HTERT RPE-1 (cell line): Measurements from ENCODE around the gene GHRH.

Experiments used
- in situ Hi-C: fragments of 300-500 bp; cut with MboI; formaldehyde crosslinking; loops from 4 replicates; pipeline ENCODE4 v1.14.3; 2020; ENCODE audit warnings: low sequenced_read_pairs

Gene GHRH

DNA sequence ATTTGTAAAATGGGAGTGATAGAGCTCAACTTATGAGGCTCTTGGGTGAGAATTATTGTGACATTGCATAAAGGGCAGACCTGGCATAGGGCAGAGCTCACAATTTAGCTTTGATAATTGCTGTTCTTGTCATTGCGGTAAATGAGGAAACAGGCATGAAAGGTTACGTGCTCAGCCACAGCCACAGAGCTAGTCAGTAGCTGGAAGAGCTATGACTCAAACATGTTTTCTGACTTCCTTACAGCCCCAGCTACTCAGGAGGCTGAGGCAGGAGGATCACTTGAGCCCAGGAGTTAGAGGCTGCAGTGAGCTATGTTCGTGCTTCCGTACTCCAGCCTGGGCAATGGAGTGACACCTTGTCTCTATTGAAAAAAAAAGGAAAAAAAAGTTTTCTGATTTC is 3.5 kb upstream of the GHRH start:
- in situ Hi-C loops = loop anchor here (25.0 kb wide), 1 partner anchor 272 kb away; the partner anchor contains the start of gene BLCAP

DNA sequence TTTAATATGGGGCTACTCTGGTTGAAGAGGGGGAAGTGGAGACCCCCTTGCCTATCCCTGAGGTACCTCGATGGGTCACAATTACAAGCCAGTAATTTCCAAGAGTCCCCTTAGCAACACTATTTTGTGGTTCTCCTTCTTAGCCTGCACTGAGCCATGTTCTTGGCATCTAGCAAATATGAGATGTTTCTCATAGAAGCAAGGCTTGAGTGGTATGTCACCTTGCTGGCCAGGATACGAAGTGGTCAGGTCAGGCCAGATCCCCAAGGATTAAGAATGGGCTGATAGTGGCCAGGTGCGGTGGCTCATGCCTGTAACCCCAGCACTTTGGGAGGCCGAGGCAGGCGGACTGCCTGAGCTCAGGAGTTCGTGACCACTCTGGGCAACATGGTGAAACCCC is 2.1 kb upstream of the GHRH start:
- in situ Hi-C loops = loop anchor here (25.0 kb wide), 1 partner anchor 274 kb away; the partner anchor contains the start of gene BLCAP

DNA sequence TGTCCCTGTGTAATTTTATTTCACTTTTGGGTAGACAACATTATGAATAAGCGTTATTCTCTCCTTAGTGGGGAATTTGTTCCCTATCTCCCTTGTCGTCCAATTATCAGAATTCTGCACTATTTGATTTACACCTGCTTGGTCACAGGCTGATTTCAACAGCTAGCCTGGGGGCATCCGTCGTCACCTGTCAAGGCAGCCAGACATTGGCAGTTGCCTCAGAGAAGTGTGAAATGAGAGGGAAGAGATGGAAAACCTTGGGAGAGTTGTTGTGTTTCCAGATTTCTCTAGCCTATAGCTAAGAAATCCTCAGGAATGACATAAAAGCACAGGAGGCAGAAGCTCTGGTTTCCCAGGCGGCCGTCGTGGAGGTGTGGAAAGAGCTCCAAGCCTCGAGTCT is 891 bp upstream of the GHRH start:
- in situ Hi-C loops = loop anchor here (25.0 kb wide), 1 partner anchor 275 kb away; the partner anchor contains the start of gene BLCAP

DNA sequence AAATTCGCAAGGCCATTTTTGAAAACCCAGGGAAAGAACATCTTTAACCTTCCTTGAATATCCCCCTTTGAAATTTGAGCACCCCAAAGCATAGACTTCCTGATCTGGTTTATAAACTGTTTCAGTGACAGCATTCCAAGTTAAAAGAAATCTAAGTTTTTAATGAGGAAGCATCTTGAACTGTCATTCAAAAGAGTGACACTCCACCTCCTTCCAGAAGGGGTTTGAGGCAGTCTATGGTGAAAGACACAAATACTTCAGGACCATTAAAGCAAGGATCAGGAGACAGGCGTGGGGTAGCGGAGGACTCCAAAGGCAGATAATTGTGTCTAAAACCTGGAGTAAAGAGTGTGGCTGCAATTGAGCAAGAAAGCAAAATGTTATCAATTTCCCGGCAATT is 691 bp downstream of the GHRH start:
- in situ Hi-C loops = loop anchor here (25.0 kb wide), 1 partner anchor 276 kb away; the partner anchor contains the start of gene BLCAP

DNA sequence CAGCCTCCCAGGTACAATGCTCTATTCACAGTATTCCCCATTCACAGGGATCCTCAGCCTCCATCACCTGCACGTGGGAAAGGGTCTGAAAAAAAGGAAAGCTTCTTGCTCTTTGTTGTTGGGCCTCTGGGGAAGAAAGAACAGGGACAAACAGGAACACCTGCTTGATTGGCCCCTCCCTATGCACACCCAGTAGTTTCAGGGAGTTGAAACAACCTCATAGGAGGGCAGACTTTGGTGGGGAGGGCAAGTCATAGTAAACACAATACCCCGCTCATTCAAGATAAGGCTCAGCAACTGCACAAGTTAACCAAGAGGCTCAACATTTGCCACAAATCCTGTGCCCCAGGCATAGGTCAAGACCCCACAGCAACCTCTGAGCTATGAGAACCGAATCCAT is 1.7 kb downstream of the GHRH start:
- in situ Hi-C loops = loop anchor here (25.0 kb wide), 1 partner anchor 277 kb away; the partner anchor contains the start of gene BLCAP

DNA sequence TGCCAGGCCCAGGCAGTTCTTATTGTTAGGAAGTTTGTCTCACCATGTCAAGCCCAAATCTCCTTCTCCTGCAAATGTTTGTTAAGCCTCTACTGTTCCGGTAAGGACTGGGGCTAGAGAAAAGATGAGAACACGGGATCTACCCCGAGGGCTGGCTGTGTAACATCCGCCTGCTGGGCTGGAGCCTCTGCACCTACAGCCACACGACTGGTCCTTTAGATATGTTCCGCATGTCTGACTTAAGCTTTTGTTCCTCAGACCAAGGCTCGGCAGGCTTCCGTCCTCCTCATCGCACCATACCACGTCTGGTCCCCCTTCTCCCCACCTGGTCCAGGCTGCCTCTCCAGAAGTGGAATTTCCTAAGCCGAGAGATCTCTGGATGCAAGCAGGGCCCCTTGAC is 2.6 kb downstream of the GHRH start:
- in situ Hi-C loops = loop anchor here (25.0 kb wide), 1 partner anchor 278 kb away; the partner anchor contains the start of gene BLCAP

DNA sequence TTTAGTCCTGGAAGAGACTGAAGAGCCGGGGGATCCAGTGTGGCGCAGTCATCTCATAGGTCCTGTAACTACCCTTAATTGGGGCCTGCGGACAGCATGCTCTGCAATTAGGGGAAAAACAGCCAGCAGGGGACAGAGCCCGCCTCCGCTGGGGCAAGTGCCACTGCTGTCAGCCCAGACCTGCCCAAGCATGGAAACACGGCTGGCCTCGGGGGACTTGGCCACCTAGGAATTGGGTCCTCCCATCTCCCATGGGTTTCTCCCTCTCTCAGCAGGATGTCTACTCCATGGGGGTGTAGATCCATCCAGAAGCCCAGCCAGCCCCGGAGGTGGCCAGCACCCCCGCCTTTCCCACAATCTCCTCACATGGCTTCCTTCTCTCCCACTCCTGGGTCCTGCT is 3.6 kb downstream of the GHRH start:
- in situ Hi-C loops = loop anchor here (25.0 kb wide), 1 partner anchor 279 kb away; the partner anchor contains the start of gene BLCAP

DNA sequence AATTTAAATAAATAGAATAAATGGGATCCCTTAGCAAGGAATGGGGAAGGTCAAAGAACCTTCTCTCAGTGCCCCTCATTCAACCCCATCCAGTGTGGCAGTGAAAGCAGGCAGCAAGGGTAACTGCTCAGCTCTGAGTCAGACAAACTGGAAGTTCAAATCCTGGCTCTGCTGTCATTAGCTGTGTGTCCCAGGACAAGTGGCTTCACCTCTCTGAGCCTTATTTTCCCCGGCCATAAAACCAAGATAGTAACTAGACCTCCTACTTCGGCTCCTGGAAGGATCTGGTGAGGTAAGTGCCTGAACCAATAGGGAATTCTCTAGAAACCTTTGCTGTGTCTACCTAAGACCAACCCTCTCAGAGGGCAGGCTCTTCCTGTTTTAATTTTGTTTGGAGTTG is 4.1 kb downstream of the GHRH start:
- in situ Hi-C loops = loop anchor here (25.0 kb wide), 1 partner anchor 280 kb away; the partner anchor contains the start of gene BLCAP

DNA sequence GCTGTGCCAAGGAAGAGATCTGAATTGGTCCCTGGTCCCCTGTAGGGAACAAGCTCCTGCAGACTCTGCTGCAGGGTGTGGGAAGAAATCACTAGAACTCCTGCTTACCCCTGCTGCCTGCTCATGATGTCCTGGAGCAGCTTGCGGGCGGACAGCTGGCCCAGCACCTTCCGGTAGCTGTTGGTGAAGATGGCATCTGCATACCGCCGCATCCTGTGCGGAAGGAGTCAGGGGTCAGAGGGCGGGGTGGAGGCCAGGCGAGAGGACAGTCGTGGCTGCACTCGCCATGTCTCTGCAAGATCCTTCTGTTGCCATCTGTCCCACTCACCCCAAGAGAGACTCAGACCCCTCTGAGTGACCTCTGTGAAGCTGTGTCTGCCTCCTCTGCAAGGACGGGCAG is 5.3 kb downstream of the GHRH start:
- in situ Hi-C loops = loop anchor here (25.0 kb wide), 1 partner anchor 281 kb away; the partner anchor contains the start of gene BLCAP

DNA sequence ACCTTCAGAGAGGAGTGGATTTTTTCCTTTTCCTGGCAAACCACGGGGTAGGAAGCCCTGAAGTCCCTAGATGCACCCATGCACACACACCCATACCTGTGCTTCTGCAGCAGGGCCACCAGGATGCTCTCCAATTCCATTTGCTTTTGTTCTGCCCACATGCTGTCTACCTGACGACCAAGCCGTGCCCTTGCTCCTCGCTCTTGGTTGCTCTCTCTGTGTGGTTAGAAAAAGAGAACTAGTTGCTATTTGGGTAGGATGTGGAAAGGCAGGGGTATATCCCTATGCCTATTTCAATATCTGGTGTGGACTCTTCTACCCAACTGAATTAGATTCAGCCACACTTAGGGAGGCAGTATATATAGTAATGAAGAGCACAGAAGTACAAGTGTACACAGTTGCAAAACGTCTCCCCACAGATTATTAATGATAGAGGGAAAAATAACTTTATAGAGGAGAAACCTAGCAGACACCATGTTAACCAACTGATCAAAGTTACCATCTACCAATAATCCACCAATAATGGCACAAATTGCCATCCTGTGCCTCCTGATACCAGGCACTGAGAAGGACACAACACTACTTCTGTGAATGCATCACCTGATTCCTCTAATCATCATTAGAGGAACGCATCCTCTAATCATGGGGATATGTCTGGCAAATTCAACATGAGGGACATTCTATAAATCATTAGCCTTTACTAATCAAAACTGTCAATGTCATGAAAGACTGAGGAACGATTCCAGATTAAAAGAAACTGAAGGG is 7.3 kb downstream of the GHRH start:
- in situ Hi-C loops = loop anchor here (25.0 kb wide), 1 partner anchor 283 kb away; the partner anchor contains the start of gene BLCAP

DNA sequence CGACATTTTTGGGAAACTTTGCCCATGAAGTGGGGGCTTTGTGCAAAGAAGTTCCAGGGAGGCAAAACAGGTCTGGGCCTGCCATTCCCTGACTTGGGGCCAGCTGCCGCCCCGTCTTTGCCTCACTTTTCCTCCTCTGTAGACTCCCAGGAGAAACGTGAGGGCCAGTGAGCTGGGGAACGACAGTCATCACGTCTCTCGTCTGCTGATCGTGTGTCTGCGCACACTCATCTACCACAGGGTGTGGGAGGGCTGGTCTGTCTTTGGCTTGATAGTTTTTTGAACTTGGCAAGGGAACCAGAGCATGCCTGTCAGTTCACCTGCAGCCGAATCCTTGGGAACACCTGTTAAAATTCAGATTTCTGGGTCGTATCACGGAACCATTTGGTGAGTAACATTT is 8.5 kb downstream of the GHRH start:
- in situ Hi-C loops = loop anchor here (25.0 kb wide), 1 partner anchor 284 kb away; the partner anchor contains the start of gene BLCAP

DNA sequence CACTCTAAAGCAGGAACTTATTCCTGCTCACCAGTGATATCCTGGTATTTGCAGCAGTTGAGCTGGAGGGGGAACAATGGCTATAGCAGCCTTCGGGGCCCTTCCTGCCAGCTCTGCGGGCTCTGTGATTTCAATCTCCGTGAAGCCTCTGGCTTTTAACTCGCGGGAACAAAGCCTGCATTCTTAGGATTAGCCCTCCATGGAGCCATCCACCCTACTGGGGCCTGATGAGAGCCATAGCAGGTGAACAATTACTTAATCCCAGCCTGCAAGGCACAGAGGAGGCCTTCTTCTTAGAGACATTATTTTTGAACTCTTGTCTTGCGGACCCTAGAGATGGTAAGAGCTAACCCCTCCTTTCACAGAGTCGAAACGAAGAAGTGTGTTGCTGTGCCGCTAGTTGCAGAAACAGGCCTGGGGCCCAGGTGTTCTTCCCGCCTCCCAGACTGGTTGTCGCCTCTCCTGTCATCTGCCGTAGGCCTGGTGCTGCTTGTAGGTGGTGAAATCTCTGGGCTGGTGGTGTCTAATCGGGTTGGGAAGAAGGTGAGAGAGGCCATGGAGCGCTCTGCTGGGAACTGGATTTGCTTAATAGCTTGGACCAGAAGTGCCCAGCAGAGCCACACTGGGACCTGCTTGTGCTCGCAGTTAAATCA is 9.7 kb downstream of the GHRH start:
- in situ Hi-C loops = loop anchor here (25.0 kb wide), 1 partner anchor 285 kb away; the partner anchor contains the start of gene BLCAP

DNA sequence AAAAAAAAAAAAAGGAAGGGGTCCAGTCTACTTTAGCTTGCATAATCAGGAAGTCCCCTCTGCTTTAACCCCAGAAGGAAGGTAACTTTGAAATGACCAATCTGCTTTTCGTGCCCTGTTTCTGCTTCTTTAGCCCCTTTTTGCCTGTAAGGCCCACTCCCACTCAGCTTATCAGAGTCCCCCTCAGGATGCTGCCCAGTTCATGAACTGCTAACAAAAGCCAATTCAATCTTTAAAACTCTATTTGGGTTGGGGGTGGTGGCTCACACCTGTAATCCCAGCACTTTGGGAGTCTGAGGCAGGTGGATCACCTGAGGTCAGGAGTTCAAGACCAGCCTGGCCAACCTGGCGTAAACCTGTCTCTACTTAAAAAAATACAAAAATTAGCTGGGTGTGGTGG is 12.3 kb downstream of the GHRH start:
- in situ Hi-C loops = no loop called here

DNA sequence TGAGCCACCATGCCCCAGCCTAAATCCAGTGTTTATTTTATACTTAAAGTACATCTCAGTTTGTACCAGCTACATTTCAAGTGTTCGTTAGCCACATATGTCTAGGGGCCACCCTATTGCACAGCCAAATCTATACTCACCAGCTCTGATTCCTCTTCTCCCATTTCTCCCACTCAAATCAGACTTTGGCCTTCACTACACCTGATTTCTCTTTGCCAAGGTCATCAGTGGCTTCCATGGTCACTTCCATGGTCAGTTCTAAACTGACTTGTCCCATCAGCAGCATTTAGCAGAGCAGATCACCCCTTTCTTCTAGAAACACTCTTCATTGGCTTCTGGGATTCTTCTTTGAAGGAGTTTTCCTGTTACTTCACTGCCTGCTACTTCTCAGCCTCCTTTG is 14.1 kb downstream of the GHRH start:
- in situ Hi-C loops = no loop called here

DNA sequence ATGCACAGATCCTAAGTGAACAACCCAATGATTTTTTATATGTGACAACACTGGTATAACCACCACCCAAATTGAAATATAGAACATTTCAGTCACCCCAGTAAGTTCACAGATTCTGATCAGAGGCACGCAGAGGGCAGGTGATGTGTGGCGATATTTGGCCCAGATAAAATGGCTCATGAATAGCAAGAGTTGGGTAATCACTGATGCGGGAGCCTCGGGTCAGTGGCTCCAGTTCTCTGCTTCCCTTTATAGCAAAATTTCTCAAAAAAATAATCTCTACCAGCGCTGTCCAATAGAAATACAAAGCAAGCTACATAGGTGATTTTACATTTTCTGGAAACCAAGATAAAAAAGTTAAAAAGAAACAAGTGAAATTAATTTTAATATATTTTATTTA is 14.9 kb downstream of the GHRH start:
- in situ Hi-C loops = no loop called here

DNA sequence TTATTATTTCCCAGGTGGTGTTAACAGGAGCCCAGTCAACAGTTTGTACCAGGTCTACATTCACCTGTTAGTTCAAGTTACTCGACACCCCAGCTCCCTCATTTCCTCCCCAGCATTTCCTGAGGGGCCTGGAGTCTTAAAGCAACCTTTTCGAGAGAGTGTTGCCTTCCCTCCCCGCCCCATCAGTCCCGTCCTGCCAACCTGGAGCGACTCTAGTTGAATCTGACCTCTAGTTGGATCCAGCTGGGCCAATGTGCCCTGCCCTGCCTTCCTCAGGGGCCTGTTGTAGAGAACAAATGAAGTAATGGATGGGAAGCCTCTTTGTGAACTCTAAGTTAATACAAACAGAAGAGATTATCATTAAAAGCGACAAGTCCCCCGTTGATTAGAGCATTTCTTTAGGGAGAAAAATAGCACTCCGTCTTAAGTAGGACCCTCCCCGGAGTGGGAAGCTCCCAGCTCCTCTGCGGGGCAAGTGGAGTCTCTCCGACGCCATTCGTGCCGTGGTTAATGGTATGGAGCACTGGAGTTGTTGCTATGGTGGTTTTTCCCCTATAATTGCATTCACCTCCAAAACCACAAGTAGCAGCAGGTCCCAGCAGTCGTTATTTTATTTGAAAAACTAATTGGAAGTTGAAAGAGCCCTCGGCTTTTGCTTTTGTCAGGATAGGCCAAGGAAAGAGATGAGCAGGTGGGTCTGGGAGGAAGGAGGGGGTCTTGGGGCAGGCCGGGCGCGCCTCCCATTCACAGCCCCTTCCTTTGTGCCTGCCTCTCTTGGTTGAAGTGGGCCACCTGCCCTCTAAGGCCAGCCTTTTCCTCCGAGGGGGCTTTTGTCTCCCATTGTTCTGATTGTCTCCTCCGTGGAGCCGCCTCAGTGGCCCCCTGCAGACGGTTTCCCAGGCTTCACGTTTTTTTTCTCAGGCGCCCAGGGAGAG is 16.1 kb downstream of the GHRH start:
- in situ Hi-C loops = no loop called here

DNA sequence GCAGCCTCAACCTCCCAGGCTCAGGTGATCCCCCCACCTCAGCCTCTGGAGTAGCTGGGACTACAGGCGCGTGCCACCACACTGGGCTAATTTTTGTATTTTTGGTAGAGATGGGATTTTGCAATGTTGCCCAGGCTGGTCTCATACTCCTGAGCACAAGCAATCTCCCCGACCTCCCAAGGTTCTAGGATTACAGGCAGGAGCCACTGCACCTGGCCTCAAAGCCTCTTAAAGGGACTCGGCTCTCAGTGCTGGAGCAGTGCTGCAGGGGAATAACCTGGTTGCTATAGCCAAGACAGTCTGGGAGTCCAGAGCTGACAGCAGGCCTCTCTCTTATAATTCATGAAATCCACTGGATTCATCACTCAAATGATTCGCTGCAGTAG is 17.0 kb downstream of the GHRH start:
- in situ Hi-C loops = no loop called here

DNA sequence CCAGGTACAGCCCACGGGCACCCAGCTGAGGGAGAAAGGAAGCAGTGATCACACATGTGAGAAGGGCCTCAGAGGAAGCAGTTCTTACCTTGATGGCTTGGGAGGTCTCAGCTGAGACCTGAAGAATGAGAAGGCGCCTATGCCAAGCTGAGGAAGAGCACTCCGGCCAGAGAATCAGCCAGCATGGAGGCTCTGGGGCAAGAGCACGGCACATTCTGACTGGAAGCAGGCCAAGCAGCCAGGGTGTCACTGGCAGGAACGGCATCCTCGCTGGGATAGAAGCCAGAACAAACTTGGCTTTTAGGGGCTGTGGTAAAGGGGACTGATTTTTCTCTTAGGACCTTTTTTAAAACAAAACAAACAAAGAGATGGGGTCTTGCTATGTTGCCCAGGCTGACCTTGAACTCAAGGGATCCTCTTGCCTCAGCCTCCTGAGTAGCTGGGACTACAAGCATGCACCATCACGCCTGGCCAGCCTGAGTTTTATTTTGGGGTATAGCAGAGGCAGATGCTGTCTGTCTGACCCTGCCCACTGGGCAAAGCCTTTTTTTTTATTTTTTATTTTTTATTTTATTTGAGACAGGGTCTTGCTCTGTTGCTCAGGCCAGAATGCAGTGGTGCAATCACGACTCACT is 17.6 kb downstream of the GHRH start:
- in situ Hi-C loops = no loop called here

DNA sequence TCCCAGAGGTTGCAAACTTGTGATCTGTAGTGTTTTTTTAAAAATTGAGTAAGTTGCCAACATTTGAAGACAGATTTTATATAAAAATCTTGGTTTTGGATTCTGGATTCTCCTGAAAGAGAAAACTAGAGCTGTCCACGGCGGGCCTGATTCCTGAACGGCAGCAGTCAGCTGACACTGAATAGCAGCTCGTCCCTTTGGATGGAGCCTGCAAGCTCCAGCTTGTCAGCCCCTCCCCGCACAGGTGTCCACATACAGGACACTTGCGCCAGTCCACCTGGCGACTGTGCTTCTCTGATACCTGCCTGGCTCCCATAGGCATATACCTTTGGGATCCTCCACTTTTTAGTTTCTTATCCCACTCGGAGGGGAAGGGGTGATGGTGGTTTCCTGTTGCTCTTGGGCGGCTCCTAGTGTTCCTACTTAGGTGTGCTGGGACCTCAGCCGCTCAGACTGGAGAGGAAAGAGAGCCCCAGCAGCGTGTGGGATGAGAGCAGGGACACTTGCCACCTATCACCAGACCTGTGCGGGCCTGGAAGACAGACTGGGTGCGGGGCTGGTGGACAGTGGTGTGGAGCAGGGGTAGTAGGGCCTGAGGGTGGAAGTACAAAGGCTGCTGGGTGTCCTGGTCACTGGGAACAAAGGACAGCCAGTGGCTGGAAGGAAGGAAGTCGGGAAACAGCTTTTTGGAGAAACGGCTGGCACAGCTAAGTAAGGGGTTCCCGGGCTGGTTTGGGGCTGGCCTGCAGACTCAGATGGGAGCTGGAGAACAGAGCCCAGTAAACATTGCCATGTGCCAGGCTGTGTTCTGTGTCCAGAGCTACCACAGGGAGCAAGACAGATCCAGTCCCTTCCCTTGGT is 18.3 kb downstream of the GHRH start:
- in situ Hi-C loops = no loop called here
